Measurements from ENCODE around the gene HORMAD2. TPM values are rescaled to one million over a fixed set of nuclear protein-coding genes. Genes with fewer than 3 reads are reported as not detected.

Gene HORMAD2
- not detected for total RNA-seq

GRCh38 chr22:30079952-30080533 lies at the start of gene HORMAD2:
Gene HORMAD2, plus strand, starts transcription at chr22:30080464. Its CDS starts 13,489 bp downstream, at chr22:30093953.
- CTCF ChIA-PET: interaction anchor here (0.8 kb wide), 1 partner anchor 454 kb away, joined by 5 read pairs; no protein-coding TSS in a partner anchor
- POLR2A ChIA-PET: interaction anchor here (0.6 kb wide), 1 partner anchor 444 kb away, joined by 3 read pairs; no protein-coding TSS in a partner anchor
- intact Hi-C loops (cut with micrococcal nuclease): loop anchor here (5.0 kb wide), 1 partner anchor 313 kb away; the partner anchor contains the start of genes UQCR10 and ZMAT5
- peaks cover 20% of the 10 kb centered on the region for H3K4me1 Mint-ChIP-seq (ENCODE audit: low read depth)
- H3K27ac Mint-ChIP-seq: no peak within 1 kb of the TSS
- DNase-seq: no peak
- H3K36me3 Mint-ChIP-seq: no peaks in the 10 kb centered on the region
- H3K4me3 Mint-ChIP-seq: no peak within 1 kb of the TSS
- H3K27me3 Mint-ChIP-seq: no peaks in the 10 kb centered on the region
- peaks cover 7% of the 10 kb centered on the region for H3K9me3 Mint-ChIP-seq

- Mint-ChIP-seq H3K4me3 (no peak overlapping the region), H3K9me3 (no peaks in the 10 kb centered on the region), H3K27ac (no peak overlapping the region), H3K27me3 (no peaks in the 10 kb centered on the region), H3K36me3 (peaks cover 4% of the 10 kb centered on the region), H3K4me1 (ENCODE audit: low read depth) (peaks cover 4% of the 10 kb centered on the region)
- intact Hi-C loops (cut with micrococcal nuclease): no loop called here
- no peak for DNase-seq
- CTCF ChIA-PET: no interaction called here
- POLR2A ChIA-PET: no interaction called here
These were observed 48.9 kb upstream of the HORMAD2 start for GRCh38 chr22:30031328-30031727.

GRCh38 chr22:30031764-30032455 lies 48.4 kb upstream of the HORMAD2 start:
- intact Hi-C loops (cut with micrococcal nuclease): no loop called here
- Mint-ChIP-seq H3K27me3 (no peaks in the 10 kb centered on the region), H3K4me1 (ENCODE audit: low read depth) (peaks cover 5% of the 10 kb centered on the region), H3K27ac (no peak overlapping the region), H3K4me3 (no peak overlapping the region), H3K36me3 (peaks cover 4% of the 10 kb centered on the region), H3K9me3 (no peaks in the 10 kb centered on the region)
- POLR2A ChIA-PET: no interaction called here
- CTCF ChIA-PET: interaction anchor here (1.0 kb wide), 1 partner anchor 26 kb away, joined by 4 read pairs; no protein-coding TSS in a partner anchor
- no peak for DNase-seq

- Mint-ChIP-seq H3K27ac (no peak overlapping the region), H3K9me3 (no peaks in the 10 kb centered on the region), H3K4me3 (no peak overlapping the region), H3K4me1 (ENCODE audit: low read depth) (peaks cover 5% of the 10 kb centered on the region), H3K36me3 (no peaks in the 10 kb centered on the region), H3K27me3 (no peaks in the 10 kb centered on the region)
- DNase-seq: no peak
- intact Hi-C loops (cut with micrococcal nuclease): no loop called here
- CTCF ChIA-PET: interaction anchor here (0.5 kb wide), 1 partner anchor 24 kb away, joined by 3 read pairs; no protein-coding TSS in a partner anchor
- POLR2A ChIA-PET: no interaction called here
These were observed 47.1 kb upstream of the HORMAD2 start for GRCh38 chr22:30033137-30033536.

- Mint-ChIP-seq H3K4me3 (no peak overlapping the region), H3K4me1 (ENCODE audit: low read depth) (peaks cover 5% of the 10 kb centered on the region), H3K27me3 (no peaks in the 10 kb centered on the region), H3K9me3 (no peaks in the 10 kb centered on the region), H3K27ac (no peak overlapping the region), H3K36me3 (no peaks in the 10 kb centered on the region)
- intact Hi-C loops (cut with micrococcal nuclease): no loop called here
- ChIA-PET POLR2A (no interaction called here), CTCF (no interaction called here)
- DNase-seq: no peak
These were observed 46.4 kb upstream of the HORMAD2 start for GRCh38 chr22:30033901-30034300.

DNA sequence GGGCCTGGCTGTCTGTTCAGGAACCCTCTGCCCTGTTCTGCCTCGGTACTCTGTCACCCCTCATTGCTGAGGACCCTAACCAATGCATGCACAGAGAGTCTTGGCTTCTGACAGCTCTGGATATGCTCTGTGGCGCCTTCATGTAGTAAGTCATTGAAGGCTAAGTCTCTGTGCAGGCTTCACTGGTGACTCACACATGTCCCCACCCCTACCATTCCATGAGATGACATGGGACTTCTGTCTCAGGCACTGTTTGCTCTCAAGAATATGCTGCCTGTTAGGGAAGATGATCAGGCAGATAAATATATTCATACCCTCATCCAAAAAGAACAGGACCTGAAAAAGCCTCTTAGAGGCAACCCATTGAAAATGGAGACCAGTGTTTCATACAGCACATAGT lies 43.6 kb upstream of the HORMAD2 start:
- no peak overlapping the region for H3K4me3 Mint-ChIP-seq
- no peak for DNase-seq
- H3K27ac Mint-ChIP-seq: no peak overlapping the region
- peaks cover 5% of the 10 kb centered on the region for H3K4me1 Mint-ChIP-seq (ENCODE audit: low read depth)
- ChIA-PET POLR2A (no interaction called here), CTCF (interaction anchor here (0.8 kb wide), 1 partner anchor 42 kb away, joined by 3 read pairs; no protein-coding TSS in a partner anchor)
- H3K9me3 Mint-ChIP-seq: no peaks in the 10 kb centered on the region
- H3K36me3 Mint-ChIP-seq: no peaks in the 10 kb centered on the region
- no peaks in the 10 kb centered on the region for H3K27me3 Mint-ChIP-seq
- intact Hi-C loops (cut with micrococcal nuclease): no loop called here

DNA sequence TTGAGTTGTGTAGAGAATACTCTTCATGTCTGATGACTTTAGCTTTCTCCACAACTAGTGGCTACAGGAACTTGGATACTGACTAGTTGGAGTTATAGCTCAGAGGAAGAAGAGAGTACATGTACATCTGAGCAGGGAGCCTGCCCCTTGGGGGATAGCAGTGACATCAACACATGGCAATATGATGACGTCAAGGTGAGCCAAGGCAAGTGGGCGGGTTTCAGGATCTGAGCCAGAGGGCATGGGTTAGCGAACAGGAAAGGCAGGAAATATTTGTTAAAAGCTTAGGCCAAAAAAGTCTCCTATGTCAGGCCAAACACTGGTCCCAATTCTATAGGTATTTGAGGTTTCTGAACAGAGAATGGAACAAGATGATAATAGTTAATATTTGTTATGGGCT lies 42.0 kb upstream of the HORMAD2 start:
- H3K9me3 Mint-ChIP-seq: no peaks in the 10 kb centered on the region
- intact Hi-C loops (cut with micrococcal nuclease): no loop called here
- H3K4me1 Mint-ChIP-seq (ENCODE audit: low read depth): peaks cover 7% of the 10 kb centered on the region
- H3K36me3 Mint-ChIP-seq: no peaks in the 10 kb centered on the region
- POLR2A ChIA-PET: no interaction called here
- H3K4me3 Mint-ChIP-seq: no peak overlapping the region
- DNase-seq: no peak
- no peak overlapping the region for H3K27ac Mint-ChIP-seq
- H3K27me3 Mint-ChIP-seq: no peaks in the 10 kb centered on the region
- CTCF ChIA-PET: interaction anchor here (0.6 kb wide), 1 partner anchor 225 kb away, joined by 4 read pairs; no protein-coding TSS in a partner anchor

- H3K4me3 Mint-ChIP-seq: no peak overlapping the region
- no peaks in the 10 kb centered on the region for H3K27me3 Mint-ChIP-seq
- intact Hi-C loops (cut with micrococcal nuclease): no loop called here
- H3K36me3 Mint-ChIP-seq: no peaks in the 10 kb centered on the region
- no peak for DNase-seq
- ChIA-PET POLR2A (no interaction called here), CTCF (no interaction called here)
- H3K27ac Mint-ChIP-seq: no peak overlapping the region
- no peaks in the 10 kb centered on the region for H3K9me3 Mint-ChIP-seq
- peaks cover 7% of the 10 kb centered on the region for H3K4me1 Mint-ChIP-seq (ENCODE audit: low read depth)
These were observed 39.6 kb upstream of the HORMAD2 start for GRCh38 chr22:30040499-30041260.

DNA sequence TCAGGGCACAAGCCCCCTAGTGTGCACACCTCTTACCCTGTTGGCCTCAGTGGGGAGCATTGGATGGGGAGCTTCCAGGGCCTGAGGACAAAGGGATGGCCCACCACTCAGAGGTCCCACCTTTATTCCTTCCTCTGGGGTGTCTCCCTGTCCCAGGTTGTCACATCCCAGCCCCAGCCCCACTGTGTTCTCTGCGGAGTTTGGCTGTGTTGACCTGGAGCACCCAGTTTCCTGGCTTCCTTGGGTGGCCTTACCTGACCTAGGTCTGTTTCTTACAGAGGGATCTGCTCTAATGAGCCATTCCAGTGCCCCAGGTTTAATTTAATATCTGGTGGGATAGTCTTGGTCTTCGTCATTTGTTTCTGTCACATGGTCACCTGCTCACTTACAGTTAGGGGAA lies 38.8 kb upstream of the HORMAD2 start:
- no peak for DNase-seq
- Mint-ChIP-seq H3K27me3 (no peaks in the 10 kb centered on the region), H3K9me3 (no peaks in the 10 kb centered on the region), H3K4me3 (no peak overlapping the region), H3K27ac (no peak overlapping the region), H3K4me1 (ENCODE audit: low read depth) (peaks cover 2% of the 10 kb centered on the region), H3K36me3 (no peaks in the 10 kb centered on the region)
- intact Hi-C loops (cut with micrococcal nuclease): no loop called here
- ChIA-PET POLR2A (no interaction called here), CTCF (no interaction called here)

- CTCF ChIA-PET: interaction anchor here (0.6 kb wide), 1 partner anchor 14 kb away, joined by 3 read pairs; no protein-coding TSS in a partner anchor
- POLR2A ChIA-PET: no interaction called here
- H3K4me3 Mint-ChIP-seq: no peak overlapping the region
- intact Hi-C loops (cut with micrococcal nuclease): no loop called here
- DNase-seq: no peak
- no peaks in the 10 kb centered on the region for H3K36me3 Mint-ChIP-seq
- no peaks in the 10 kb centered on the region for H3K9me3 Mint-ChIP-seq
- H3K27me3 Mint-ChIP-seq: no peaks in the 10 kb centered on the region
- no peak overlapping the region for H3K27ac Mint-ChIP-seq
- H3K4me1 Mint-ChIP-seq (ENCODE audit: low read depth): peaks cover 4% of the 10 kb centered on the region
These were observed 38.4 kb upstream of the HORMAD2 start for GRCh38 chr22:30041881-30042280.

- H3K27ac Mint-ChIP-seq: no peak overlapping the region
- no peaks in the 10 kb centered on the region for H3K9me3 Mint-ChIP-seq
- H3K4me3 Mint-ChIP-seq: no peak overlapping the region
- no peak for DNase-seq
- ChIA-PET CTCF (no interaction called here), POLR2A (no interaction called here)
- no peaks in the 10 kb centered on the region for H3K27me3 Mint-ChIP-seq
- intact Hi-C loops (cut with micrococcal nuclease): no loop called here
- no peaks in the 10 kb centered on the region for H3K36me3 Mint-ChIP-seq
- H3K4me1 Mint-ChIP-seq (ENCODE audit: low read depth): peaks cover 12% of the 10 kb centered on the region
These were observed 37.1 kb upstream of the HORMAD2 start for GRCh38 chr22:30043161-30043560.

GRCh38 chr22:30044369-30044768 lies 35.9 kb upstream of the HORMAD2 start:
- peaks cover 12% of the 10 kb centered on the region for H3K4me1 Mint-ChIP-seq (ENCODE audit: low read depth)
- no peak for DNase-seq
- no peaks in the 10 kb centered on the region for H3K36me3 Mint-ChIP-seq
- POLR2A ChIA-PET: no interaction called here
- no peaks in the 10 kb centered on the region for H3K27me3 Mint-ChIP-seq
- H3K9me3 Mint-ChIP-seq: no peaks in the 10 kb centered on the region
- no peak overlapping the region for H3K4me3 Mint-ChIP-seq
- intact Hi-C loops (cut with micrococcal nuclease): no loop called here
- H3K27ac Mint-ChIP-seq: no peak overlapping the region
- CTCF ChIA-PET: no interaction called here

Data from activated CD4-positive, alpha-beta memory T cell treated with anti-CD3 and anti-CD28 coated beads for 36 hours (primary cell).